HCT116 (cell line): ENCODE data around the gene BRINP1. TPM values are rescaled to one million over a fixed set of nuclear protein-coding genes. Genes with fewer than 3 reads are reported as not detected.

Source experiments
- ATAC-seq: fragments of 200-7000 bp; cut with Tn5 transposase; 2 replicates; pipeline ENCODE4 v1.9.1; 2020; ENCODE audit warnings: mild to moderate bottlenecking, moderate library complexity
- BruUV-seq: library from RNA; stranded (reverse); fragments of 400-500 nt; replicated peaks from 2 replicates; lab custom pipeline; 2021; lab: Mats Ljungman, UMichigan
- CTCF ChIA-PET: fragments of 300-600 bp; sonication (Branson Sonifier 250); formaldehyde crosslinking; loops from one replicate; lab custom pipeline; 2021; ENCODE audit warnings: antibody characterized with exemption; lab: Charles Lee
- POLR2A ChIA-PET: fragments of 300-600, 350-600 bp; sonication (Branson Sonifier 250); formaldehyde crosslinking; loops from one replicate; lab custom pipeline; 2021; ENCODE audit warnings: antibody characterized with exemption; lab: Charles Lee
- RAD21 ChIA-PET, 2 experiments: fragments of 300-600 bp; sonication (Branson Sonifier 250); formaldehyde crosslinking; loops; one replicate each; lab custom pipeline; 2023; ENCODE audit warnings: low total read pairs in 2 of 2; ENCODE audit not compliant: uncharacterized antibody in 2 of 2, unreplicated experiment in 2 of 2, low non-redundant PET in 1 of 2; lab: Charles Lee
- DNase-seq: peaks from one replicate; pipeline ENCODE4 v3.0.0-alpha.2; 2010; ENCODE audit warnings: low read depth, low spot score
- H2AFZ ChIP-seq: fragments of 200-600 bp; shearing (Covaris generic), sonication (generic); 2 replicates; pipeline ENCODE4 v1.6.1; 2017; ENCODE audit warnings: low read depth, mixed run types, mixed read lengths, antibody characterized with exemption, low read length; ENCODE audit not compliant: poor library complexity, severe bottlenecking
- H3K27ac ChIP-seq: 2 replicates; pipeline ENCODE4 v1.5.1; 2012; ENCODE audit warnings: low read depth, low read length
- H3K27me3 ChIP-seq: fragments of 200-600 bp; sonication (generic); 2 replicates; pipeline ENCODE4 v1.6.1; 2016; ENCODE audit warnings: mixed run types, low read length, mixed read lengths; ENCODE audit not compliant: insufficient read depth
- H3K36me3 ChIP-seq, 2 experiments: fragments of 200-500 bp in 1 of 2; fragments of 200-600 bp in 1 of 2; sonication (Bioruptor generic) in 1 of 2; sonication (generic) in 1 of 2; 2 replicates each; pipeline versions ENCODE4 v1.5.1 to v1.6.1; 2014 to 2016; ENCODE audit warnings: low read length in 2 of 2, inconsistent platforms in 1 of 2, mixed read lengths in 1 of 2, mixed run types in 1 of 2; ENCODE audit not compliant: insufficient read depth in 2 of 2, control insufficient read depth in 1 of 2
- H3K4me1 ChIP-seq, 2 experiments: fragments of 200-600 bp in 1 of 2; sonication (generic) in 1 of 2; 2 replicates each; pipeline versions ENCODE4 v1.5.1 to v1.6.1; 2012 to 2017; ENCODE audit warnings: low read length in 2 of 2, inconsistent platforms in 1 of 2, mild to moderate bottlenecking in 1 of 2, mixed read lengths in 1 of 2, mixed run types in 1 of 2, moderate library complexity in 1 of 2; ENCODE audit not compliant: insufficient read depth in 2 of 2, control insufficient read depth in 1 of 2
- H3K4me2 ChIP-seq: fragments of 200-600 bp; sonication (generic); 2 replicates; pipeline ENCODE4 v1.6.1; 2017; ENCODE audit warnings: mixed run types, low read length, mixed read lengths
- H3K4me3 ChIP-seq, 2 experiments: fragments of 200-600 bp in 1 of 2; sonication (generic) in 1 of 2; replicated peaks in 1 of 2; 2 replicates each; pipeline ENCODE4 v1.5.1; 2011 to 2016; ENCODE audit warnings: low read length in 2 of 2, control low read depth in 1 of 2, low read depth in 1 of 2, mild to moderate bottlenecking in 1 of 2, mixed read lengths in 1 of 2, mixed run types in 1 of 2
- H3K79me2 ChIP-seq: fragments of 200-600 bp; sonication (generic); 2 replicates; pipeline ENCODE4 v1.6.1; 2017; ENCODE audit warnings: mild to moderate bottlenecking, mixed run types, low read length, moderate library complexity, mixed read lengths; ENCODE audit not compliant: insufficient read depth
- H3K9ac ChIP-seq: fragments of 200-600 bp; sonication (generic); 2 replicates; pipeline ENCODE4 v1.6.1; 2016; ENCODE audit warnings: low read length, mixed read lengths
- H3K9me2 ChIP-seq: fragments of 200-600 bp; sonication (generic), shearing (Covaris generic); 2 replicates; pipeline ENCODE4 v1.6.1; 2017; ENCODE audit warnings: mixed run types, mild to moderate bottlenecking, moderate library complexity; ENCODE audit not compliant: insufficient read depth
- H3K9me3 ChIP-seq, 2 experiments: fragments of 200-500 bp in 1 of 2; fragments of 200-600 bp in 1 of 2; sonication (Bioruptor generic) in 1 of 2; sonication (generic) in 1 of 2; 2 replicates each; pipeline ENCODE4 v1.6.1; 2014 to 2017; ENCODE audit warnings: low read length in 2 of 2, mixed read lengths in 2 of 2, inconsistent platforms in 1 of 2, low read depth in 1 of 2, mild to moderate bottlenecking in 1 of 2, mixed run types in 1 of 2, moderate library complexity in 1 of 2; ENCODE audit not compliant: control insufficient read depth in 1 of 2, insufficient read depth in 1 of 2
- H4K20me1 ChIP-seq: fragments of 200-600 bp; sonication (generic), shearing (Covaris generic); 2 replicates; pipeline ENCODE4 v1.6.1; 2017; ENCODE audit warnings: mixed run types, mild to moderate bottlenecking, moderate library complexity; ENCODE audit not compliant: insufficient read depth
- CBX3 ChIP-seq: IDR thresholded peaks from 2 replicates; pipeline ENCODE4 v1.6.1; 2012; ENCODE audit warnings: low read depth
- CEBPB ChIP-seq: IDR thresholded peaks from 2 replicates; pipeline ENCODE4 v1.6.1; 2012; ENCODE audit warnings: low read depth
- CTCF ChIP-seq, 3 experiments: fragments of 200-600 bp in 1 of 3; sonication (generic) in 1 of 3; IDR thresholded peaks in 2 of 3; conservative IDR thresholded peaks in 1 of 3; 2 replicates each; pipeline ENCODE4 v1.5.1; 2012 to 2017; ENCODE audit warnings: low read depth in 2 of 3, low read length in 2 of 3, antibody characterized with exemption in 1 of 3, borderline replicate concordance in 1 of 3, control low read depth in 1 of 3, mild to moderate bottlenecking in 1 of 3, mixed read lengths in 1 of 3, mixed run types in 1 of 3, moderate library complexity in 1 of 3; ENCODE audit not compliant: insufficient read depth in 1 of 3
- EGR1 ChIP-seq: IDR thresholded peaks from 2 replicates; pipeline ENCODE4 v1.6.1; 2012; ENCODE audit warnings: low read depth
- FOSL1 ChIP-seq: IDR thresholded peaks from 2 replicates; pipeline ENCODE4 v1.6.1; 2012; ENCODE audit warnings: low read depth
- MAX ChIP-seq: IDR thresholded peaks from 2 replicates; pipeline ENCODE4 v1.6.1; 2012
- POLR2AphosphoS5 ChIP-seq: IDR thresholded peaks from 2 replicates; pipeline ENCODE4 v1.6.1; 2011; ENCODE audit warnings: mild to moderate bottlenecking, low read depth, low read length, moderate library complexity
- RAD21 ChIP-seq: IDR thresholded peaks from 2 replicates; pipeline ENCODE4 v1.6.1; 2012; ENCODE audit warnings: low read depth, mild to moderate bottlenecking
- REST ChIP-seq: IDR thresholded peaks from 2 replicates; pipeline ENCODE4 v1.6.1; 2012; ENCODE audit warnings: low read depth
- SP1 ChIP-seq: IDR thresholded peaks from 2 replicates; pipeline ENCODE4 v1.6.1; 2012; ENCODE audit warnings: low read depth
- SRF ChIP-seq: IDR thresholded peaks from 2 replicates; pipeline ENCODE4 v1.6.1; 2012; ENCODE audit warnings: low read depth
- YY1 ChIP-seq: IDR thresholded peaks from 2 replicates; pipeline ENCODE4 v1.6.1; 2011; ENCODE audit warnings: low read length, low read depth, moderate library complexity, mild to moderate bottlenecking; ENCODE audit not compliant: insufficient replicate concordance; ENCODE audit errors: extremely low read depth
- ZBTB33 ChIP-seq: IDR thresholded peaks from 2 replicates; pipeline ENCODE4 v1.6.1; 2011; ENCODE audit warnings: mild to moderate bottlenecking, low read length, moderate library complexity; ENCODE audit not compliant: insufficient replicate concordance; ENCODE audit errors: extremely low read depth
- intact Hi-C: fragments of 100-400 bp; cut with micrococcal nuclease; formaldehyde crosslinking; loops from 2 replicates; pipeline ENCODE4 v1.10.0; 2022
- total RNA-seq: library from RNA; stranded (reverse); gene quantifications from one replicate; pipeline ENCODE4 v1.2.1, GENCODE V29; 2021; ENCODE audit not compliant: unreplicated experiment

BRINP1 gene
- total RNA-seq, 1 experiment from 2014 or later: not detected

GRCh38 chr9:119339056-119339455 is 30.2 kb downstream of the BRINP1 start:
- H2AFZ ChIP-seq: no peak overlapping the region
- H3K9me2 ChIP-seq: no peaks in the 10 kb centered on the region
- H3K36me3 ChIP-seq: no peaks in the 10 kb centered on the region
- TF ChIP-seq ZBTB33 (no peak), CBX3 (no peak), FOSL1 (no peak), CEBPB (no peak), YY1 (no peak), POLR2AphosphoS5 (no peak)
- TF ChIP-seq, all 23 proteins: peak for 0
- Histone ChIP-seq H3K9ac (no peak overlapping the region), H3K79me2 (no peaks in the 10 kb centered on the region), H3K4me3 (no peak overlapping the region), H3K27ac (no peak overlapping the region), H3K27me3 (no peaks in the 10 kb centered on the region), H3K9me3 (peaks cover 0 to 10% of the 10 kb centered on the region in 2 experiments; a peak in 2 of 4 replicates), H3K4me2 (no peak overlapping the region), H4K20me1 (no peaks in the 10 kb centered on the region), H3K4me1 (no peaks in the 10 kb centered on the region)
- RAD21 ChIA-PET: no interaction called here
- ATAC-seq: no peak
- DNase-seq: no peak
- intact Hi-C loops: no loop called here
- POLR2A ChIA-PET: no interaction called here
- CTCF ChIA-PET: no interaction called here
- BruUV-seq: no TSS peak

GRCh38 chr9:119337573-119337972 is 31.7 kb downstream of the BRINP1 start:
- ATAC-seq (no peak), DNase-seq (no peak)
- no peaks in the 10 kb centered on the region for H3K36me3 ChIP-seq
- no peaks in the 10 kb centered on the region for H3K4me1 ChIP-seq
- H3K4me2 ChIP-seq: no peak overlapping the region
- POLR2A ChIA-PET: no interaction called here
- H3K27me3 ChIP-seq: no peaks in the 10 kb centered on the region
- H3K4me3 ChIP-seq: no peak overlapping the region
- BruUV-seq: no TSS peak
- H3K9me3 ChIP-seq: peaks cover 0 to 6% of the 10 kb centered on the region in 2 experiments; a peak in 2 of 4 replicates
- intact Hi-C loops: no loop called here
- H3K9me2 ChIP-seq: no peaks in the 10 kb centered on the region
- no peaks in the 10 kb centered on the region for H3K79me2 ChIP-seq
- H4K20me1 ChIP-seq: no peaks in the 10 kb centered on the region
- H2AFZ ChIP-seq: no peak overlapping the region
- RAD21 ChIA-PET: no interaction called here
- no peak overlapping the region for H3K9ac ChIP-seq
- no peak overlapping the region for H3K27ac ChIP-seq
- CTCF ChIA-PET: no interaction called here
- TF ChIP-seq MAX (no peak), CTCF (IDR thresholded peaks at IDR 0.05 in 2 of 3, conservative IDR thresholded peaks at IDR 0.05 in 1 of 3; ENCODE audit: borderline replicate concordance in 1 of 3, insufficient read depth in 1 of 3, low read depth in 2 of 3, low read length in 2 of 3) (no peak), SP1 (no peak), SRF (no peak), EGR1 (no peak), REST (no peak), RAD21 (no peak), CBX3 (no peak), CEBPB (no peak)
